ENCODE data around the gene RAMP3. TPM values are rescaled to one million over a fixed set of nuclear protein-coding genes. Genes with fewer than 3 reads are reported as not detected.

The RAMP3 gene
- total RNA-seq, 1 donor from 2014 or later = 5.7 TPM

DNA sequence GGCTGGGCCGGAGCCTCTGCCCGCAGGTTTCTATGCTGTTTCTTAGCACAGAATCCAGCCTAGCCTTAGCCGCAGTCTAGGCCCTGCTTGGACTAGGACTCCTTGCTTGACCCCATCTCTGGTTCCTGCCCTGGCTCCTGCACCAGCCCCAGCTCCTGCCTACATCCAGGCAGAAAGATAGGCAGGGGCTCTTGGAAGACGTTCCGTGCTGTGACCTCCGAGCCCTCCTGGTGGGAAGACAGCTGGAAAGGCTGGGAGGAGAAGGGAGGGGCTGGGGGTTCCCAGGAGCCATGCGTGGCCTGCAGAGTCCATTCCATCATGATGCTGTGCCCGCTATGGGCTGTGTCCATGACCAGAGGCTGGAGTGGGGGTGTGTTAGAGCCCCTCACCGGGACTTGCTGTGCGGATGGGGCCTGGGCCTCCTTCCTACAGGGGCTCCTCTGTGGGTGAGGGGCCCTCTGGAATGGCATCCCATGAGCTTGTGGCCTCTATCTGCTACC lies 26.2 kb downstream of the RAMP3 start:
- Histone ChIP-seq H3K4me1 (ENCODE audit: control insufficient read depth in 3 of 3, insufficient read depth in 3 of 3, low read length in 3 of 3) (no peaks in the 10 kb centered on the region), H3K27ac (ENCODE audit: low read depth, low read length) (no peak overlapping the region), H3K9me3 (ENCODE audit: control insufficient read depth in 3 of 3, low read length in 3 of 3) (no peaks in the 10 kb centered on the region), H3K9ac (ENCODE audit: low read depth in 1 of 3, low read length in 3 of 3) (no peak overlapping the region), H3K27me3 (ENCODE audit: control insufficient read depth in 3 of 3, insufficient read depth in 3 of 3, low read length in 3 of 3) (peaks cover 3 to 9% (median 7%) of the 10 kb centered on the region in 3 donors), H3K36me3 (ENCODE audit: control insufficient read depth in 3 of 3, insufficient read depth in 3 of 3, low read length in 3 of 3) (peaks cover 0 to 2% (median 0%) of the 10 kb centered on the region in 3 donors), H3K4me3 (ENCODE audit: low read length in 3 of 3) (no peak overlapping the region)

DNA sequence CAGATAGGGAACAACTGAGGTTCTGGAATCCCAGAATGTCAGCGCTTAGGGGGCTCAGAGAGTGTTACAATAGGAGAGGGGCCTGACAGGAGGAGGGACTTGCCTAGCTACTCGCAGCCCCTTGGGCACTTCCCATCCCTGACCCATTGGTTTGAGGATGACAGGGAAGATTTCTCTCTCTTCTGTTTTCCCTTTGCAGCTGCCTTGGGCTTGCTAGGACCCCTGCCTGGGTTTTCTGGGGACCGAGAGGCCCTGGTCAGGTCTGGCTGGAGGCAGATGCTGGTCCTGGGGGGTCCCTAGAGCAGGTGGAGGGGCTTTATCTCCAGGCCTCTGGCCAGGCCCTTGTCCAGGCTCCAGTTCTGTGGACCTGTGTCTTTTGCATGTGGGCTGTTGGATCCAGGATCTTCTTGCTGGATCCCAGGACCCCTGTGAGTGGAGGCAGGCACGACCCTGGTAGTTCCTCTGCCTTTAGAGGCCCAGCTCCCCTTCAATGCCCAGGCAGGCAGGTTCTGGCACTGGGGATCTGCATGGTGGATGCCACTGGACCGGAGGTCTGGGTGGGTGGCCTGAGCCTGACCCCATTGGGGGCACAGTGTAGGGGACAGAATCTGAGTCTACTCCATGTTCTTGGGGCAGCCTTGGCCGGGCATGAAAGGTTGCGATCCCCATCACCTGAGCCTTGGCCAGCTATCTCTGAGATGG lies 26.9 kb downstream of the RAMP3 start:
- H3K9ac ChIP-seq (ENCODE audit: low read depth in 1 of 3, low read length in 3 of 3) = no peak overlapping the region
- no peak overlapping the region for H3K27ac ChIP-seq (ENCODE audit: low read depth, low read length)
- H3K36me3 ChIP-seq (ENCODE audit: control insufficient read depth in 3 of 3, insufficient read depth in 3 of 3, low read length in 3 of 3) = peaks cover 0 to 2% (median 0%) of the 10 kb centered on the region in 3 donors
- no peaks in the 10 kb centered on the region for H3K9me3 ChIP-seq (ENCODE audit: control insufficient read depth in 3 of 3, low read length in 3 of 3)
- no peaks in the 10 kb centered on the region for H3K4me1 ChIP-seq (ENCODE audit: control insufficient read depth in 3 of 3, insufficient read depth in 3 of 3, low read length in 3 of 3)
- peaks cover 3 to 9% (median 6%) of the 10 kb centered on the region in 3 donors for H3K27me3 ChIP-seq (ENCODE audit: control insufficient read depth in 3 of 3, insufficient read depth in 3 of 3, low read length in 3 of 3)
- no peak overlapping the region for H3K4me3 ChIP-seq (ENCODE audit: low read length in 3 of 3)

DNA sequence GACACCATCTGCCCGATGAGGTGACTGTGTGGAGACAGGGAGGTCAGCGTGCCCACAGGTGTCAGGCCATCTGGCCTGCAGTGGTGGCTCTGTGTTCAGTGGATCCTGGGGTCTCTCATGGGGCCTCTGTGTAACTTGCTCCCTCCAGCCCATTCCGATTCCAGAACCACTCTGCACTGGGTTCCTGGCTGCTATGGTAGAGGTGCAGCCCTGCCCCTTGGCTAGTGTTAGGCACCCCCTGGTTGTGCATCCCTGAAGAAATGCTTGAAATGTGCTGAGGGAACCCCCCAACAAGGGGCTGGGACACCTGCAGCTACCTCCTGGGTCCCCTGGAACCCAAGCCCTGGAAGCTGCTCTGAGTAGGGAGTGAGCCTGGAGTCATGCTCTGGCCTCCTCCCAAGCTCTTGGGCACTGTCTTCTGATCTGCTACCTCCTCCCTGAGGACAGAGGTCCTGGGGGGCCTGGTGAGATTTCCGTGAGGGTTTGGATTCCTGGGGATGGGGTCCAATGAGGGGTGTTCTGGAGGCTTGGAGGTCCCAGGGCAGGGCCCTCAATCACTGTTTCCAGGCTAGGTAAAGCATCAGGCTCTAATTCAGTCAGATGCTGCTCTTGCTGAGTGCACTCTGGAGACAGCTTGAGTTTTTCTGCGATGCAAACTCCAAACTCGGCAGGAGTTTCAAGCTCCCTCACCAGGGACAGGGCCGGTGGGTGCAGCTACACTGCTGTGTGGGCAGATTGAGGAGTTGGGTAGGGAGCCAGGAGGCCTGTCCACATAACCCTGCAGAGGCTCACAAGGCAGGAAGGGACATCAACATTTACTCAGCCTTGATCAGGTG lies 27.7 kb downstream of the RAMP3 start:
- Histone ChIP-seq H3K27ac (ENCODE audit: low read depth, low read length) (no peak overlapping the region), H3K36me3 (ENCODE audit: control insufficient read depth in 3 of 3, insufficient read depth in 3 of 3, low read length in 3 of 3) (peaks cover 0 to 2% (median 0%) of the 10 kb centered on the region in 3 donors), H3K9me3 (ENCODE audit: control insufficient read depth in 3 of 3, low read length in 3 of 3) (no peaks in the 10 kb centered on the region), H3K9ac (ENCODE audit: low read depth in 1 of 3, low read length in 3 of 3) (no peak overlapping the region), H3K4me1 (ENCODE audit: control insufficient read depth in 3 of 3, insufficient read depth in 3 of 3, low read length in 3 of 3) (no peaks in the 10 kb centered on the region), H3K4me3 (ENCODE audit: low read length in 3 of 3) (no peak overlapping the region), H3K27me3 (ENCODE audit: control insufficient read depth in 3 of 3, insufficient read depth in 3 of 3, low read length in 3 of 3) (peaks cover 1 to 9% (median 5%) of the 10 kb centered on the region in 3 donors)

DNA sequence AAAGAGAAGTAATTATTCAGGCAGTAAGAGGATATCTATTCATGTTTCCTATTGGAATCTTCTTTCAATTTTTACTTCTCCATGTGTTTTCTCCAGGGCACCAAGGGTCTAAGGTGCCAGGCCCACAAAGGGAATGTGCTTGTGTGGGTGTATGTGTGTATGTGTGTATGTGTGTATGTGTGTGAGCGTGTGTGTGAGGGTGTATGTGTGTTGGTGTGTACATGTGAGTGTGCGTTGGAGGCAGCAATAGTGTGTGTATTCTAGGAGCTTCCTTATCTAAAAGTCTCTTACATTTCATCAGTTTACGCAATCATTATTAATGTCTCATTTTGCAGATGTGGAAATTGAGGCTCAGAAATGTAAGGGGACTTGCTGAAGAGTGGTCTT lies 28.3 kb downstream of the RAMP3 start:
- Histone ChIP-seq H3K27me3 (ENCODE audit: control insufficient read depth in 3 of 3, insufficient read depth in 3 of 3, low read length in 3 of 3) (peaks cover 0 to 8% (median 5%) of the 10 kb centered on the region in 3 donors), H3K27ac (ENCODE audit: low read depth, low read length) (no peak overlapping the region), H3K36me3 (ENCODE audit: control insufficient read depth in 3 of 3, insufficient read depth in 3 of 3, low read length in 3 of 3) (peaks cover 0 to 2% (median 0%) of the 10 kb centered on the region in 3 donors), H3K4me1 (ENCODE audit: control insufficient read depth in 3 of 3, insufficient read depth in 3 of 3, low read length in 3 of 3) (no peaks in the 10 kb centered on the region), H3K9ac (ENCODE audit: low read depth in 1 of 3, low read length in 3 of 3) (no peak overlapping the region), H3K4me3 (ENCODE audit: low read length in 3 of 3) (no peak overlapping the region), H3K9me3 (ENCODE audit: control insufficient read depth in 3 of 3, low read length in 3 of 3) (no peaks in the 10 kb centered on the region)

DNA sequence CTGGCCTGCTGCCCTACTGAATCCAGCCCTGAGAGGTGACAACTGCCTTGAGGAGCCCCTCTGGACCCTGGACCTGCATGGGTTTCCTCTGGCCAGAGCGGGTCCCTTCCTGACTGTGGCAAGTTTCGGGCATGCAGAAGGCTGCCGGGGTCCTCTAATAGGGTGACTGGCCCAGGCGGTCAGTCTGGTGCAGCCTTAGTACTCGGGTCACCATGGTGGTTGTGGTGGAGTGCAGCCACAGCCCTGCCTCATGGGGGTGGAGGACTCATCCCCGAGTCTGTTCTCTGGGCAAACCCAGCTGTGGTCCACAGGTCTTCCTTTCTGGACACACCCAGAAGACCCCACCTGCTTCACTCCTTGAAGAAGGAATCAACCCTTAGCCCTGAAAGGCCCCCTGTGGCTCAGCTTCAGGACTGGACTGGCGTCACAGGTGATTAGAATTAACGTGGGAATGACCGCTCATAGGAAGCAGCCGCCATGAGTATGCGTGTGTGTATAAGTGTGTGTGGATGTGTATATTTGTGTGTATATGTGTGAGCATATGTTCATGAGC lies 28.7 kb downstream of the RAMP3 start:
- peaks cover 0 to 2% (median 0%) of the 10 kb centered on the region in 3 donors for H3K36me3 ChIP-seq (ENCODE audit: control insufficient read depth in 3 of 3, insufficient read depth in 3 of 3, low read length in 3 of 3)
- no peaks in the 10 kb centered on the region for H3K4me1 ChIP-seq (ENCODE audit: control insufficient read depth in 3 of 3, insufficient read depth in 3 of 3, low read length in 3 of 3)
- H3K27me3 ChIP-seq (ENCODE audit: control insufficient read depth in 3 of 3, insufficient read depth in 3 of 3, low read length in 3 of 3) = peaks cover 0 to 5% (median 3%) of the 10 kb centered on the region in 3 donors
- no peak overlapping the region for H3K9ac ChIP-seq (ENCODE audit: low read depth in 1 of 3, low read length in 3 of 3)
- H3K9me3 ChIP-seq (ENCODE audit: control insufficient read depth in 3 of 3, low read length in 3 of 3) = no peaks in the 10 kb centered on the region
- no peak overlapping the region for H3K4me3 ChIP-seq (ENCODE audit: low read length in 3 of 3)
- H3K27ac ChIP-seq (ENCODE audit: low read depth, low read length) = no peak overlapping the region

DNA sequence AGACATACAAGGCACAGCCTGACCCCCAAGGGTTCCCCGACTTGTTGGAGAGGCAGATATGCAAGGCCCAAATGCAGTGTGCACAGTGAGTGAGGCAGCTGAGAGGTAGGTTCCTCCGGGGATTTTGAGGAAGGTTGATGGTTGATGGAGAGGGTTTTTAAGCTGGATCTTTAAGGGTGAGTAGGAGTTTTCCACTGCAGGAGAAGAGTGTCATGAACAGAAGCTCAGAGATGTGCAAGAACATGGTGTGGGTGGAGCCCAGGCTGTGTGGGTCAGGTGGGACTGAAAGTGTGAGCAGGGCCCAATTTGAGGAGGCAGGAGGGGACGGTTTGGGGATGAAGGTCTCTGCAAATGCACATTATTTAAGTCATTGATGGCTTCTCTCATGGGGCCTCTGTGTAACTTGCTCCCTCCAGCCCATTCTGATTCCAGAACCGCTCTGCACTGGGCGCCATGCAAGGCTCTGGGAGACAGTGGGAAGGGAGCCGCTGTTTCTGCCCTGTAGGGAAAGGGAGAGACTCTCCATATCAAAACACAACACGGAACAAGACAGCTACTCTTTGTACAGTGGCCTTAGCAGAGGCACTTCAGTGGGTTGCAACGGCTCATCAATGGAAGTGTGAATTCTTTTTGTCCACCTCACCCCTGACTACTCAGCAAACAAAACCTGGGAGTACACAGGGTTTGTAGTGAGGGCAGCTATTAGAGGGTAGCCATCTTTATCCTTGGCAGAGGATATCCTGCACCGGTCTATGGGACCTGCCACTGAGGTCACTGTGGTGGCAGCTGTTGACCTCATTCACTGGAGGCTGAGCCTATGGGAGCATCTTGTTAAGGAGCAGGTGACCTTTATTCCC lies 29.7 kb downstream of the RAMP3 start:
- H3K36me3 ChIP-seq (ENCODE audit: control insufficient read depth in 3 of 3, insufficient read depth in 3 of 3, low read length in 3 of 3) = peaks cover 0 to 2% (median 0%) of the 10 kb centered on the region in 3 donors

DNA sequence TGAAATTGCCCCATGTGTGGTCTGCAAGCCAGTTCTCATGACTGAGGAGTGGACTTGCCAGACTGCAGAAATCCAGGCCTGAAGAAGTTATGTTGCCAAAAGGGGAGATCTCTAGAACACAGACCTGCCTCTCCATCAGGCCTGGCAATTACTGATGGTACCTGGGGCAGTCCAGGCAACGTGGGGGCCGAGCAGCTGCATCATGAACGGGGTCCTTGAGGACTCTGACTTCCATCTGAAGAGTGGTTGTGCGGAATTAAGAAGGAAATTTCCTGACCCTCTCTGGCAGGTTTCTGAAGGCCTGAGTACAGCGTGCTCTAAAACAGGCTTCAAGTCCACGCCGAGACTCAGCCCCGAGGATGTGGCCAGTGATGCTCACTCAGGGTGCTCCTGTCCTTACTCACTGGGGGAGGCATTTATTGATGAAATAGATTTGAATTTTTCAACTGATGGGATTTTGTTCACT lies 30.4 kb downstream of the RAMP3 start:
- Histone ChIP-seq H3K4me1 (ENCODE audit: control insufficient read depth in 3 of 3, insufficient read depth in 3 of 3, low read length in 3 of 3) (no peaks in the 10 kb centered on the region), H3K36me3 (ENCODE audit: control insufficient read depth in 3 of 3, insufficient read depth in 3 of 3, low read length in 3 of 3) (peaks cover 0 to 2% (median 0%) of the 10 kb centered on the region in 3 donors), H3K9me3 (ENCODE audit: control insufficient read depth in 3 of 3, low read length in 3 of 3) (no peaks in the 10 kb centered on the region), H3K9ac (ENCODE audit: low read depth in 1 of 3, low read length in 3 of 3) (no peak overlapping the region), H3K27me3 (ENCODE audit: control insufficient read depth in 3 of 3, insufficient read depth in 3 of 3, low read length in 3 of 3) (no peaks in the 10 kb centered on the region), H3K4me3 (ENCODE audit: low read length in 3 of 3) (no peak overlapping the region), H3K27ac (ENCODE audit: low read depth, low read length) (no peak overlapping the region)

More for the DNA sequence above, 29.7 kb downstream of the RAMP3 start:
- H3K27me3 ChIP-seq (ENCODE audit: control insufficient read depth in 3 of 3, insufficient read depth in 3 of 3, low read length in 3 of 3) = no peaks in the 10 kb centered on the region
- no peaks in the 10 kb centered on the region for H3K9me3 ChIP-seq (ENCODE audit: control insufficient read depth in 3 of 3, low read length in 3 of 3)
- no peak overlapping the region for H3K9ac ChIP-seq (ENCODE audit: low read depth in 1 of 3, low read length in 3 of 3)
- H3K27ac ChIP-seq (ENCODE audit: low read depth, low read length) = no peak overlapping the region
- H3K4me1 ChIP-seq (ENCODE audit: control insufficient read depth in 3 of 3, insufficient read depth in 3 of 3, low read length in 3 of 3) = no peaks in the 10 kb centered on the region
- no peak overlapping the region for H3K4me3 ChIP-seq (ENCODE audit: low read length in 3 of 3)

DNA sequence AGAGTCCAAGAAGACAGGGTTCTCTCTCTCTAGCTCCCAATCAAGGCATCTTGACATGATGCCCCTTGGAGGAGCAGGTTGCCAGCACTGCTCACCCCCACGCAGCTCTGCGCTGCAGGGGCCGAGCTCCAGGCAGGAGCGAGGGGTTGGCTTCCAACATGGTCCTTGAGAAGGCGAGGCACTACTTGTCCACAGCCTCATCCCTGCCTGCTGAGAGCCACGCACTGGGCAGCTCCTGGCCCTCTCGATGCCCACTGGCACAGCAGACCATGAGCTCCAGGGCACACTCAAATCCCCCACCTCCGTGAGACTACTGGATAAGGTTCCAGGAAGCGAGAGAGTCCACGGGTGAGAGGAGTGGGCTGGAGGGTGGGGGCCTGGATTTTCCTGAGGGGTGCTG lies 31.1 kb downstream of the RAMP3 start:
- H3K27me3 ChIP-seq (ENCODE audit: control insufficient read depth in 3 of 3, insufficient read depth in 3 of 3, low read length in 3 of 3) = no peaks in the 10 kb centered on the region
- peaks cover 0 to 2% (median 0%) of the 10 kb centered on the region in 3 donors for H3K36me3 ChIP-seq (ENCODE audit: control insufficient read depth in 3 of 3, insufficient read depth in 3 of 3, low read length in 3 of 3)
- no peaks in the 10 kb centered on the region for H3K9me3 ChIP-seq (ENCODE audit: control insufficient read depth in 3 of 3, low read length in 3 of 3)
- no peak overlapping the region for H3K4me3 ChIP-seq (ENCODE audit: low read length in 3 of 3)
- H3K4me1 ChIP-seq (ENCODE audit: control insufficient read depth in 3 of 3, insufficient read depth in 3 of 3, low read length in 3 of 3) = no peaks in the 10 kb centered on the region
- no peak overlapping the region for H3K9ac ChIP-seq (ENCODE audit: low read depth in 1 of 3, low read length in 3 of 3)
- no peak overlapping the region for H3K27ac ChIP-seq (ENCODE audit: low read depth, low read length)

Data from skeletal muscle tissue (tissue), 4 donors.